ENCODE data around the gene BFAR. TPM values are rescaled to one million over a fixed set of nuclear protein-coding genes. Genes with fewer than 3 reads are reported as not detected.
A peak's percentile ranks its signal among the peaks of the same experiment; 100 is the strongest.
"Not testable (repeated sequence)": the region's sequence is repeated elsewhere in the genome, so short reads cannot be mapped to it uniquely, and the experiment has no call there.

Gene BFAR
- total RNA-seq, 1 experiment from 2014 or later, result 91.7 TPM

DNA sequence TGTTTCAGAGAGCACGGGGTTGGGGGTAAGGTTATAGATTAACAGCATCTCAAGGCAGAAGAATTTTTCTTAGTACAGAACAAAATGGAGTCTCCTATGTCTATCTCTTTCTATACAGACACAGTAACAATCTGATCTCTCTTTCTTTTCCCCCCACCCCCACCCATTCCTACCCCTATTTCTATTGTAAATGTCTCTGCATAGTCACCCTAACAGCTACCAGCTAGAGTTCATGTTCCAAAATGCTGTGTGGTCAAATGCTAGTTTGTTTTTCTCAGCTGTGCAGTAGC lies 4.1 kb downstream of the BFAR start:
- not testable (repeated sequence) for H3K27me3 Mint-ChIP-seq (ENCODE audit: low read depth); H3K27me3 ChIP-seq (ENCODE audit: insufficient read depth, low read length); H3K9me3 Mint-ChIP-seq; H3T11ph ChIP-seq (ENCODE audit: low read length); H4K8ac ChIP-seq (replicated peaks; ENCODE audit: insufficient read length, low read depth, low read length); H3K23ac ChIP-seq (ENCODE audit: insufficient read length, low read depth, low read length); H2BK120ac ChIP-seq (ENCODE audit: low read depth, low read length, poor library complexity, severe bottlenecking); H4K20me1 ChIP-seq (ENCODE audit: control insufficient read depth, insufficient read depth, insufficient read length); H2AFZ ChIP-seq (ENCODE audit: low read length); H3K18ac ChIP-seq (ENCODE audit: insufficient read length, low read depth, low read length); H3K14ac ChIP-seq (ENCODE audit: insufficient read depth, low read length); H2BK5ac ChIP-seq (ENCODE audit: insufficient read length, low read length); H2BK12ac ChIP-seq (ENCODE audit: insufficient read length, low read depth, low read length); H4K5ac ChIP-seq (ENCODE audit: insufficient read length, low read depth, low read length); H2BK15ac ChIP-seq (ENCODE audit: low read depth, low read length); H2BK20ac ChIP-seq (ENCODE audit: low read depth, low read length, poor library complexity, severe bottlenecking); H3K9me3 ChIP-seq (ENCODE audit: control insufficient read depth, low read depth, low read length); H3K4me1 ChIP-seq (ENCODE audit: insufficient read depth, low read length); DNase-seq; H3K4ac ChIP-seq (ENCODE audit: low read depth, low read length); H3K56ac ChIP-seq (ENCODE audit: insufficient read length, low read depth, low read length); H2AK5ac ChIP-seq (ENCODE audit: insufficient read length, low read length); H4K91ac ChIP-seq (ENCODE audit: insufficient read length, low read depth, low read length)
- Mint-ChIP-seq H3K4me3 (peak overlapping the region; percentile 35 to 100), H3K4me1 (peaks cover 60 to 71% of the 10 kb centered on the region in 2 experiments), H3K27ac (peak overlapping the region; percentile 80 to 99 (median 98)), H3K36me3 (ENCODE audit: insufficient read depth in 1 of 3, low read depth in 3 of 3) (peaks cover 12 to 44% (median 30%) of the 10 kb centered on the region in 3 experiments; a peak in 6 of 7 replicates)
- Histone ChIP-seq H3K79me1 (ENCODE audit: insufficient read depth, low read depth, low read length, poor library complexity, severe bottlenecking) (peaks cover 18% of the 10 kb centered on the region), H3K27ac (ENCODE audit: insufficient read length, low read depth, low read length) (peak overlapping the region; percentile 43), H3K9ac (ENCODE audit: extremely low read depth, insufficient read length, low read length) (peak overlapping the region; percentile 31), H3K23me2 (ENCODE audit: insufficient read length, low read depth, low read length, poor library complexity, severe bottlenecking) (peaks cover 11% of the 10 kb centered on the region), H3K4me2 (ENCODE audit: insufficient read depth, insufficient read length, low read length) (peak overlapping the region; percentile 48), H3K79me2 (ENCODE audit: insufficient read depth, low read length) (peaks cover 32% of the 10 kb centered on the region; the same call in 1 of the 2 replicates)
- no CpG with 5 or more reads among the region's 1 CpG for WGBS (ENCODE audit: extremely low coverage, insufficient read length, low lambda C conversion rate)
